ENCODE results near the gene C1orf141. TPM values are rescaled to one million over a fixed set of nuclear protein-coding genes. Genes with fewer than 3 reads are reported as not detected.

C1orf141 gene
- total RNA-seq, 1 experiment from 2014 or later, result not detected

DNA sequence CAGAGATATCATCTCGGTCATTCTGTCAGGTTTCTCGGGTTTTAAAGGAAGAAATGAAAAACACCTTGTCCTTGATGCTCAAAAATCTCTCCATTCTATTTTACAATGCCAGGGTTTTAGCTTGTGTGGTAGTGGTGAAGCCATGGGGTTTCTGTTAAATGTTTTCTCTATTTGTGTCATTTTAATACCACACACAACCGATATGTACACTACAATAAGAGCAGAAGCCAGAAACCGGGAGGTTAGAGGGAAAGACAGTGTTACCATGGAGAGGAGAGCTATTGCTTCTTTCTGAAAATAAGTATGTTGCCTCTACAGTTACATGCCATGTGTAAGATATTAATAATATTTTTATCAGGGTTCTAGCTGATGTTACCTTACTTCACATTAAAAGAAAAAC, 83.6 kb downstream of the C1orf141 start (continued):
- TF ChIP-seq, protein P1, sequence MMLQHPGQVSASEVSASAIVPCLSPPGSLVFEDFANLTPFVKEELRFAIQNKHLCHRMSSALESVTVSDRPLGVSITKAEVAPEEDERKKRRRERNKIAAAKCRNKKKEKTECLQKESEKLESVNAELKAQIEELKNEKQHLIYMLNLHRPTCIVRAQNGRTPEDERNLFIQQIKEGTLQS (CRISPR knock-in tag; conservative IDR thresholded peaks at IDR 0.05), result no peak
- no peak for TF ChIP-seq CREB1 (CRISPR knock-in tag; IDR thresholded peaks at IDR 0.05)

DNA sequence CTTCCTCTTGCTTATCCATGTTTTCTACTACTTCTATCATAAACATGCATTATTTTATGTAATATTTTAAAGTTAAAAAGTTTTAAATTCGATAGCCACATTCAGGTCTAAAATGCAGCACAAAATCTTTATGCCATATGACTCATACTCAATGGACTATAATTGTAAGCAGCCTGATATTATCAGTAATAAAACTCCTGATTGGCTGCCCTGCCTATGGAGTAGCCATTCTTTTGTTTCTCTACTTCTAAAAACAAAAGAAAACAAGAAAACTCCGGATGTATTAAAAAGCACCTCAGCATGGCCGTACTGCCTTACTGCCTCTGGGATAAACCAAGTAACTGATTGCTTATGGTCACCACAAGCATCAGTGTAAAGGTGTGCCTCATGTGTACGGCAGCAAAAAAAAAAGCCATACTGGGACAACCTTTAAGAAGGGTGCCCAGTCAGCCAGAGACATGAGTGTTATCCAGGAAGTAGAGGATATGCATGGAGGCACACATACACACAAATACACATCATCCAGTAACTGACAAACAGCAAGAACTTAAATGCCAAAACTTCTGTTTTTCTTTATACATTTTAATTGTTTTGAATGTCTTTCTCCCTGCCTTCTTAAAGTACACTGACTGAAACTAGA, 90.0 kb downstream of the C1orf141 start:
- no peak for DNase-seq (ENCODE audit: low spot score)
- Mint-ChIP-seq H3K27ac (no peak overlapping the region), H3K4me3 (no peak overlapping the region), H3K27me3 (ENCODE audit: low read depth) (no peaks in the 10 kb centered on the region), H3K9me3 (no peaks in the 10 kb centered on the region), H3K4me1 (peaks cover 24% of the 10 kb centered on the region), H3K36me3 (0 out of 2 replicates have a peak, but pooled peaks cover 4% of the 10 kb centered on the region)
- no peak for ATAC-seq
- CTCF ChIA-PET, result no interaction called here
- TF ChIP-seq ZNF263 (CRISPR knock-in tag; IDR thresholded peaks at IDR 0.05; ENCODE audit: low read depth), result no peak
- TF ChIP-seq ETV6 (CRISPR knock-in tag; IDR thresholded peaks at IDR 0.05), result no peak
- TF ChIP-seq ELF4 (CRISPR knock-in tag; IDR thresholded peaks at IDR 0.05; ENCODE audit: low read depth), result no peak
- no peak for TF ChIP-seq RELA (CRISPR knock-in tag; IDR thresholded peaks at IDR 0.05; ENCODE audit: borderline replicate concordance)
- TF ChIP-seq ZNF138 (CRISPR knock-in tag; conservative IDR thresholded peaks at IDR 0.05), result no peak
- TF ChIP-seq NFE2L1 (CRISPR knock-in tag; IDR thresholded peaks at IDR 0.05), result no peak
- TF ChIP-seq, protein P2, sequence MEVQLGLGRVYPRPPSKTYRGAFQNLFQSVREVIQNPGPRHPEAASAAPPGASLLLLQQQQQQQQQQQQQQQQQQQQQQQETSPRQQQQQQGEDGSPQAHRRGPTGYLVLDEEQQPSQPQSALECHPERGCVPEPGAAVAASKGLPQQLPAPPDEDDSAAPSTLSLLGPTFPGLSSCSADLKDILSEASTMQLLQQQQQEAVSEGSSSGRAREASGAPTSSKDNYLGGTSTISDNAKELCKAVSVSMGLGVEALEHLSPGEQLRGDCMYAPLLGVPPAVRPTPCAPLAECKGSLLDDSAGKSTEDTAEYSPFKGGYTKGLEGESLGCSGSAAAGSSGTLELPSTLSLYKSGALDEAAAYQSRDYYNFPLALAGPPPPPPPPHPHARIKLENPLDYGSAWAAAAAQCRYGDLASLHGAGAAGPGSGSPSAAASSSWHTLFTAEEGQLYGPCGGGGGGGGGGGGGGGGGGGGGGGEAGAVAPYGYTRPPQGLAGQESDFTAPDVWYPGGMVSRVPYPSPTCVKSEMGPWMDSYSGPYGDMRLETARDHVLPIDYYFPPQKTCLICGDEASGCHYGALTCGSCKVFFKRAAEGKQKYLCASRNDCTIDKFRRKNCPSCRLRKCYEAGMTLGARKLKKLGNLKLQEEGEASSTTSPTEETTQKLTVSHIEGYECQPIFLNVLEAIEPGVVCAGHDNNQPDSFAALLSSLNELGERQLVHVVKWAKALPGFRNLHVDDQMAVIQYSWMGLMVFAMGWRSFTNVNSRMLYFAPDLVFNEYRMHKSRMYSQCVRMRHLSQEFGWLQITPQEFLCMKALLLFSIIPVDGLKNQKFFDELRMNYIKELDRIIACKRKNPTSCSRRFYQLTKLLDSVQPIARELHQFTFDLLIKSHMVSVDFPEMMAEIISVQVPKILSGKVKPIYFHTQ (CRISPR knock-in tag; IDR thresholded peaks at IDR 0.05), result no peak
- TF ChIP-seq NR2C2 (CRISPR knock-in tag; IDR thresholded peaks at IDR 0.05), result no peak
- TF ChIP-seq, protein P3, sequence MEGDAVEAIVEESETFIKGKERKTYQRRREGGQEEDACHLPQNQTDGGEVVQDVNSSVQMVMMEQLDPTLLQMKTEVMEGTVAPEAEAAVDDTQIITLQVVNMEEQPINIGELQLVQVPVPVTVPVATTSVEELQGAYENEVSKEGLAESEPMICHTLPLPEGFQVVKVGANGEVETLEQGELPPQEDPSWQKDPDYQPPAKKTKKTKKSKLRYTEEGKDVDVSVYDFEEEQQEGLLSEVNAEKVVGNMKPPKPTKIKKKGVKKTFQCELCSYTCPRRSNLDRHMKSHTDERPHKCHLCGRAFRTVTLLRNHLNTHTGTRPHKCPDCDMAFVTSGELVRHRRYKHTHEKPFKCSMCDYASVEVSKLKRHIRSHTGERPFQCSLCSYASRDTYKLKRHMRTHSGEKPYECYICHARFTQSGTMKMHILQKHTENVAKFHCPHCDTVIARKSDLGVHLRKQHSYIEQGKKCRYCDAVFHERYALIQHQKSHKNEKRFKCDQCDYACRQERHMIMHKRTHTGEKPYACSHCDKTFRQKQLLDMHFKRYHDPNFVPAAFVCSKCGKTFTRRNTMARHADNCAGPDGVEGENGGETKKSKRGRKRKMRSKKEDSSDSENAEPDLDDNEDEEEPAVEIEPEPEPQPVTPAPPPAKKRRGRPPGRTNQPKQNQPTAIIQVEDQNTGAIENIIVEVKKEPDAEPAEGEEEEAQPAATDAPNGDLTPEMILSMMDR (IDR thresholded peaks at IDR 0.05), result no peak
- TF ChIP-seq ESRRA (CRISPR knock-in tag; IDR thresholded peaks at IDR 0.05; ENCODE audit: borderline replicate concordance), result no peak
- TF ChIP-seq, protein P4, sequence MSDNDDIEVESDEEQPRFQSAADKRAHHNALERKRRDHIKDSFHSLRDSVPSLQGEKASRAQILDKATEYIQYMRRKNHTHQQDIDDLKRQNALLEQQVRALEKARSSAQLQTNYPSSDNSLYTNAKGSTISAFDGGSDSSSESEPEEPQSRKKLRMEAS (CRISPR knock-in tag; IDR thresholded peaks at IDR 0.05), result no peak
- TF ChIP-seq GABPB1 (CRISPR knock-in tag; IDR thresholded peaks at IDR 0.05), result no peak
- TF ChIP-seq ZNF396 (CRISPR knock-in tag; IDR thresholded peaks at IDR 0.05; ENCODE audit: borderline replicate concordance), result no peak
- TF ChIP-seq, protein P5, sequence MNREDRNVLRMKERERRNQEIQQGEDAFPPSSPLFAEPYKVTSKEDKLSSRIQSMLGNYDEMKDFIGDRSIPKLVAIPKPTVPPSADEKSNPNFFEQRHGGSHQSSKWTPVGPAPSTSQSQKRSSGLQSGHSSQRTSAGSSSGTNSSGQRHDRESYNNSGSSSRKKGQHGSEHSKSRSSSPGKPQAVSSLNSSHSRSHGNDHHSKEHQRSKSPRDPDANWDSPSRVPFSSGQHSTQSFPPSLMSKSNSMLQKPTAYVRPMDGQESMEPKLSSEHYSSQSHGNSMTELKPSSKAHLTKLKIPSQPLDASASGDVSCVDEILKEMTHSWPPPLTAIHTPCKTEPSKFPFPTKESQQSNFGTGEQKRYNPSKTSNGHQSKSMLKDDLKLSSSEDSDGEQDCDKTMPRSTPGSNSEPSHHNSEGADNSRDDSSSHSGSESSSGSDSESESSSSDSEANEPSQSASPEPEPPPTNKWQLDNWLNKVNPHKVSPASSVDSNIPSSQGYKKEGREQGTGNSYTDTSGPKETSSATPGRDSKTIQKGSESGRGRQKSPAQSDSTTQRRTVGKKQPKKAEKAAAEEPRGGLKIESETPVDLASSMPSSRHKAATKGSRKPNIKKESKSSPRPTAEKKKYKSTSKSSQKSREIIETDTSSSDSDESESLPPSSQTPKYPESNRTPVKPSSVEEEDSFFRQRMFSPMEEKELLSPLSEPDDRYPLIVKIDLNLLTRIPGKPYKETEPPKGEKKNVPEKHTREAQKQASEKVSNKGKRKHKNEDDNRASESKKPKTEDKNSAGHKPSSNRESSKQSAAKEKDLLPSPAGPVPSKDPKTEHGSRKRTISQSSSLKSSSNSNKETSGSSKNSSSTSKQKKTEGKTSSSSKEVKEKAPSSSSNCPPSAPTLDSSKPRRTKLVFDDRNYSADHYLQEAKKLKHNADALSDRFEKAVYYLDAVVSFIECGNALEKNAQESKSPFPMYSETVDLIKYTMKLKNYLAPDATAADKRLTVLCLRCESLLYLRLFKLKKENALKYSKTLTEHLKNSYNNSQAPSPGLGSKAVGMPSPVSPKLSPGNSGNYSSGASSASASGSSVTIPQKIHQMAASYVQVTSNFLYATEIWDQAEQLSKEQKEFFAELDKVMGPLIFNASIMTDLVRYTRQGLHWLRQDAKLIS (CRISPR knock-in tag; IDR thresholded peaks at IDR 0.05; ENCODE audit: borderline replicate concordance), result no peak
- no peak for TF ChIP-seq SMAD4 (CRISPR knock-in tag; IDR thresholded peaks at IDR 0.05)
- TF ChIP-seq CREM (CRISPR knock-in tag; IDR thresholded peaks at IDR 0.05), result no peak
- TF ChIP-seq FOXP1 (CRISPR knock-in tag; IDR thresholded peaks at IDR 0.05; ENCODE audit: borderline replicate concordance), result no peak
- TF ChIP-seq, protein P6, sequence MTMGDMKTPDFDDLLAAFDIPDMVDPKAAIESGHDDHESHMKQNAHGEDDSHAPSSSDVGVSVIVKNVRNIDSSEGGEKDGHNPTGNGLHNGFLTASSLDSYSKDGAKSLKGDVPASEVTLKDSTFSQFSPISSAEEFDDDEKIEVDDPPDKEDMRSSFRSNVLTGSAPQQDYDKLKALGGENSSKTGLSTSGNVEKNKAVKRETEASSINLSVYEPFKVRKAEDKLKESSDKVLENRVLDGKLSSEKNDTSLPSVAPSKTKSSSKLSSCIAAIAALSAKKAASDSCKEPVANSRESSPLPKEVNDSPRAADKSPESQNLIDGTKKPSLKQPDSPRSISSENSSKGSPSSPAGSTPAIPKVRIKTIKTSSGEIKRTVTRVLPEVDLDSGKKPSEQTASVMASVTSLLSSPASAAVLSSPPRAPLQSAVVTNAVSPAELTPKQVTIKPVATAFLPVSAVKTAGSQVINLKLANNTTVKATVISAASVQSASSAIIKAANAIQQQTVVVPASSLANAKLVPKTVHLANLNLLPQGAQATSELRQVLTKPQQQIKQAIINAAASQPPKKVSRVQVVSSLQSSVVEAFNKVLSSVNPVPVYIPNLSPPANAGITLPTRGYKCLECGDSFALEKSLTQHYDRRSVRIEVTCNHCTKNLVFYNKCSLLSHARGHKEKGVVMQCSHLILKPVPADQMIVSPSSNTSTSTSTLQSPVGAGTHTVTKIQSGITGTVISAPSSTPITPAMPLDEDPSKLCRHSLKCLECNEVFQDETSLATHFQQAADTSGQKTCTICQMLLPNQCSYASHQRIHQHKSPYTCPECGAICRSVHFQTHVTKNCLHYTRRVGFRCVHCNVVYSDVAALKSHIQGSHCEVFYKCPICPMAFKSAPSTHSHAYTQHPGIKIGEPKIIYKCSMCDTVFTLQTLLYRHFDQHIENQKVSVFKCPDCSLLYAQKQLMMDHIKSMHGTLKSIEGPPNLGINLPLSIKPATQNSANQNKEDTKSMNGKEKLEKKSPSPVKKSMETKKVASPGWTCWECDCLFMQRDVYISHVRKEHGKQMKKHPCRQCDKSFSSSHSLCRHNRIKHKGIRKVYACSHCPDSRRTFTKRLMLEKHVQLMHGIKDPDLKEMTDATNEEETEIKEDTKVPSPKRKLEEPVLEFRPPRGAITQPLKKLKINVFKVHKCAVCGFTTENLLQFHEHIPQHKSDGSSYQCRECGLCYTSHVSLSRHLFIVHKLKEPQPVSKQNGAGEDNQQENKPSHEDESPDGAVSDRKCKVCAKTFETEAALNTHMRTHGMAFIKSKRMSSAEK (CRISPR knock-in tag; IDR thresholded peaks at IDR 0.05; ENCODE audit: borderline replicate concordance), result no peak
- TF ChIP-seq JUN (CRISPR knock-in tag; IDR thresholded peaks at IDR 0.05), result no peak
- TF ChIP-seq HMGA2 (CRISPR knock-in tag; IDR thresholded peaks at IDR 0.05), result no peak
- POLR2A ChIA-PET, result no interaction called here
